22Rv1 (cell line): ENCODE measurements around the gene TBX10.

Source experiments
- CTCF ChIP-seq: fragments of 450-650 bp; IDR thresholded peaks from 2 replicates; pipeline ENCODE4 v1.5.1; 2017; ENCODE audit warnings: mild to moderate bottlenecking
- ZFX ChIP-seq: fragments of 450-650 bp; IDR thresholded peaks from 2 replicates; pipeline ENCODE4 v1.6.1; 2017; ENCODE audit warnings: antibody characterized with exemption, borderline replicate concordance

DNA sequence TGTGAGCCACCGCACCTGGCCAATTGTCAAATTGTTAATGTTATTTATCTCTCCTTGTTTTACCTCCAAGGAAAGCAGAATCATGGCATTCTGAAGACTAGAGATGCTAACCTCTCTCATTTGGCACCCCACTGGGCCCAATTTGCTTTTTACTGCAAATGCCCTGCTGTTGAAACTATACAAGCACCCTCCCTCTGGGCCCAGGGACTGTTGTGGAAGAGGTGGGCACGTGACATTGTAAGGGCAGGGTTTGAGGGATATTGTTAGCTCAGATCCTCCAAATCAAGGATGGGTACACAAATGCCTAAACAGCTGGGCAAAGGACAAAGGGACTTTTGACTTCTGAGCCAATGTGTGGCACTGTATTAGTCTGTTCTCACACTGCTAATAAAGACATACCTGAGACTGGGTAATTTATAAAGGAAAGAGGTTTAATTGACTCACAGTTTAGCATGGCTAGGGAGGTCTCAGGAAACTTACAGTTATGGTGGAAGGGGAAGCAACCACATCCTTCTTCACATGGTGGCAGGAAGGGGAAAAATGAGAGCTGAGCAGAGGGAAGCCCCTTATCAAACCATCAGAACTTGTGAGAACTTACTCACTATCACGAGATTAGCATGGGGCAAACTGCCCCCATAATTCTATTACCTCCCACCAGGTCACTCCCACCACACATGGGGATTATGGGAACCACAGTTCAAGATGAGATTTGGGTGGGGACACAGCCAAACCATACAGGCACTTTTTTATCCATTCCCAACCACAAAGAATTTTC lies 41.3 kb upstream of the TBX10 start:
- no peak for TF ChIP-seq CTCF
- no peak for TF ChIP-seq ZFX
